Measurements from ENCODE around the gene IFNAR2.

DNA sequence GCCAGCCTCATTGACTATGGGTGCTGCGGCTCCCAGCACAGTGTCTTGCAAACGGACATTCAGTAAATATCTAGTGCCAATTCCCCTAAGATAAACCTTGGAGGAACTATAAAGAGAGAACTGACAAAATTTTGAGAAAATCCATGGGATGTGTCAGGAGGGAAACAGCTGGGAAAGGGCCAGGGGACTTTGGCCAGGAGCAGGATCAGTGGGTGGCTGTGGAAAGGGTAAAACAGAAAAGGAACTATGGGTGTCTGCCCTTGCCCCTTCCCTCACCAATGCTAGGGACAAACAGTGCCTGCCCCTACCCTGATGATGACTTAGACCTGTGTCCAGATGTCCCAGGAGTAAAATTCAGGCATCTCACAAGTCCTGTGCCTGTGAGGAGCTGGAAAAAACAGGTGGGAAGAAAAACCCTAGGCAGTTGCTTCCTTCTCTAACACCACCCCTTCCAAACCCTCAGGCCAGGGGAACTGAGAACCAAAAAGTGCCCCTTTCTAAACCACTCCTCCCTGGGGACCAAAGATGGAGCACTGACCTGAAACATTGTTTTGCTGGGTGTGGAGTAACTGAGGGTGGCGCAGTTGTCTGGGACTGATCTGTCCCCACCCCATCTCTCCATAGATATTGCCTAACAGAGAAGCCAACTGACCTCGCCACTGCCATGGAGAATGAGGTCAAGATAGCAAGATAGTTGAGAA is 22.1 kb upstream of the IFNAR2 start:
- TF ChIP-seq, protein P1, sequence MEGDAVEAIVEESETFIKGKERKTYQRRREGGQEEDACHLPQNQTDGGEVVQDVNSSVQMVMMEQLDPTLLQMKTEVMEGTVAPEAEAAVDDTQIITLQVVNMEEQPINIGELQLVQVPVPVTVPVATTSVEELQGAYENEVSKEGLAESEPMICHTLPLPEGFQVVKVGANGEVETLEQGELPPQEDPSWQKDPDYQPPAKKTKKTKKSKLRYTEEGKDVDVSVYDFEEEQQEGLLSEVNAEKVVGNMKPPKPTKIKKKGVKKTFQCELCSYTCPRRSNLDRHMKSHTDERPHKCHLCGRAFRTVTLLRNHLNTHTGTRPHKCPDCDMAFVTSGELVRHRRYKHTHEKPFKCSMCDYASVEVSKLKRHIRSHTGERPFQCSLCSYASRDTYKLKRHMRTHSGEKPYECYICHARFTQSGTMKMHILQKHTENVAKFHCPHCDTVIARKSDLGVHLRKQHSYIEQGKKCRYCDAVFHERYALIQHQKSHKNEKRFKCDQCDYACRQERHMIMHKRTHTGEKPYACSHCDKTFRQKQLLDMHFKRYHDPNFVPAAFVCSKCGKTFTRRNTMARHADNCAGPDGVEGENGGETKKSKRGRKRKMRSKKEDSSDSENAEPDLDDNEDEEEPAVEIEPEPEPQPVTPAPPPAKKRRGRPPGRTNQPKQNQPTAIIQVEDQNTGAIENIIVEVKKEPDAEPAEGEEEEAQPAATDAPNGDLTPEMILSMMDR (IDR thresholded peaks at IDR 0.05; ENCODE audit: borderline replicate concordance, extremely low read depth, low read length, poor library complexity, severe bottlenecking) = no peak
- TF ChIP-seq EZH2 (IDR thresholded peaks at IDR 0.05; ENCODE audit: borderline replicate concordance, low read depth, low read length, severe bottlenecking) = no peak

All from DND-41 (cell line).